GM12892 (cell line): ENCODE data around the gene PCNX1.
A peak's percentile ranks its signal among the peaks of the same experiment; 100 is the strongest.

Source experiments
- DNase-seq: peaks from one replicate; pipeline ENCODE4 v3.0.0; 2011; ENCODE audit not compliant: insufficient read length
- FAIRE-seq: peaks from 2 replicates; lab custom pipeline; 2011; peaks lifted over from hg19 to GRCh38; lab: Jason Lieb, UNC
- POLR2A ChIP-seq: IDR thresholded peaks from 2 replicates; pipeline ENCODE4 v1.6.1; 2011; ENCODE audit warnings: low read depth, low read length, control low read depth
- POLR2AphosphoS5 ChIP-seq: IDR thresholded peaks from 2 replicates; pipeline ENCODE4 v1.6.1; 2011; ENCODE audit warnings: low read depth, low read length, control low read depth
- TAF1 ChIP-seq: IDR thresholded peaks from 2 replicates; pipeline ENCODE4 v1.6.1; 2011; ENCODE audit warnings: low read depth, mild to moderate bottlenecking, control low read depth, low read length, borderline replicate concordance

PCNX1 gene

GRCh38 chr14:71070169-71070568 lies 162.9 kb downstream of the PCNX1 start:
- DNase-seq (no peak), FAIRE-seq (no peak)
- no peak for TF ChIP-seq POLR2A

GRCh38 chr14:71071042-71071441 lies 163.8 kb downstream of the PCNX1 start:
- FAIRE-seq (no peak), DNase-seq (no peak)
- TF ChIP-seq TAF1 (no peak), POLR2A (no peak), POLR2AphosphoS5 (no peak)

- TF ChIP-seq TAF1 (no peak), POLR2AphosphoS5 (no peak), POLR2A (no peak)
- FAIRE-seq (no peak), DNase-seq (no peak)
Observed at GRCh38 chr14:71076462-71077092, 169.3 kb downstream of the PCNX1 start.

DNA sequence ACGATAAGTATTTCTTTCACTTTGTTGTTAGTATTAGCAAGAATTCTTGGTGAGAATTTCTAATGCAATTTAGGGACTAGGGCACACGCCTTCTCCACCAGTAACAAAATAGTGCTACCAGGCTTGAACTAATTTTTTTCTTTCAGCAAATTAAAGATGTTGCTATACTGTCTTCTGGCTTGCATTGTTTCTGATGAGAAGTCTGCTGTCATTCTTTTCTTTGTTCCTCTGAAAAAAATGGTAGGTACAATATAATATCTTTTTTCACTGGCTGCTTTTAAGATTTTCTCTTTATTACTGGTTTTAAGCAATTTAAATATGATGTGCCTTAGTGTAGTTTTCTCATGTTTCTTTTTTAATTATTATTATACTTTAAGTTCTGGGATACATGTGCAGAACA lies 171.2 kb downstream of the PCNX1 start:
- FAIRE-seq (no peak), DNase-seq (no peak)
- TF ChIP-seq TAF1 (no peak), POLR2A (no peak), POLR2AphosphoS5 (no peak)

DNA sequence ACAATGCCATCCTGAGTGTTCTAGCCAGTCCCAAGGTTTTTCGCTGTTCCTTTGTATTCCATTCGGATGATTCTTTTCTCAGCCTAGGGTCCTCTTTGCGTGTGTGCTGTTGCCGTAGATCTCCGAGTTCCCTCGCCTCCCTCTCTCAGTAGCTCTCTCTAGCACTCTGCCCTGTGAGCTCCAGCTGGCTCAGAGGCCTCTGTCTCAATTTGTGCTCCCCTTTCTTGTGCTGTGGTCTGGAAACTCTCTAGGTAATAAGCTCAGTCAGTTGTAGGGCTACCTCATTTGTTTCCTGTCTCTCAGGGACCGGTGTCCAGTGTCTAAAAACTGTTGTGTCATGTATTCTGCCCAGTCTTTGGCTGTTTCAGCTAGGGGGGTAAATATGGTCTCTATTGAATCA lies 179.3 kb downstream of the PCNX1 start:
- no peak for FAIRE-seq
- TF ChIP-seq POLR2A (no peak), TAF1 (no peak), POLR2AphosphoS5 (no peak)
- no peak for DNase-seq

DNA sequence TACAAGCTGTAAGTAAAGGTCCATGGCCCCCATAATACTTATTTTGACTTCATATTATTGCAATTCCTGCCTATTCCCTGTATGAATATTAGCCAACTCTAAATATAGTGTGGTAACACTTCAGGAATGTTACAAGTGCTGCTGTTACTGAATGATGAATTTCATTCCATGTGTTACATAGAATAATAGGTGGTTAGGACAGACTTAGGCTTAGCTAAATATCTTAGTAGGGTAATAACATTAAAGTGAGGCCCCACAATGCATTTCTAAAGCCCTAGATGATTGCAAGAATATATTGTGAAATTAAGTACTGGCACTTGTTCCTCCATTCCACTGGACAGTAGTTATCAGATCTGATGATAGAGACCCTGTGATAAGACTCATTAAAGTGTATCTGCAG lies 182.7 kb downstream of the PCNX1 start:
- FAIRE-seq (no peak), DNase-seq (no peak)
- no peak for TF ChIP-seq TAF1
- TF ChIP-seq POLR2A = no peak
- no peak for TF ChIP-seq POLR2AphosphoS5

DNA sequence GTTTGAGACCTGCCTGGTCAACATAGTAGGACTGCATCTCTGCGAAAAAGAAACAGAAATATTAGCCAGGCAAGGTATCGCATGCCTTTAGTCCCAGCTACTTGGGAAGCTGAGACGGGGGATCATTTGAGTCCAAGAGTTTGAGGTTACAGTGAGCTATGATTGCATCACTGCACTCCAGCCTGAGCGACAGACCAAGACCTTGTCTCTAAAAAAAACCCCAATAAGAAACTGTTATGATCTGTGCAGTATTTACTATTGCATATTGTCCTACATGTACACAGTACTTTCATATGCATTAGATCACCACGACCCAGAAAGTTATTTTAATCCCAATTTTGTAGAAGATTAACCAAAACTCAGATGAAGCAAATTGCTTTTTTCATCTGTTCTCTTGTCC lies 187.5 kb downstream of the PCNX1 start:
- TF ChIP-seq POLR2A (no peak), TAF1 (no peak), POLR2AphosphoS5 (no peak)
- FAIRE-seq = no peak
- no peak for DNase-seq

DNA sequence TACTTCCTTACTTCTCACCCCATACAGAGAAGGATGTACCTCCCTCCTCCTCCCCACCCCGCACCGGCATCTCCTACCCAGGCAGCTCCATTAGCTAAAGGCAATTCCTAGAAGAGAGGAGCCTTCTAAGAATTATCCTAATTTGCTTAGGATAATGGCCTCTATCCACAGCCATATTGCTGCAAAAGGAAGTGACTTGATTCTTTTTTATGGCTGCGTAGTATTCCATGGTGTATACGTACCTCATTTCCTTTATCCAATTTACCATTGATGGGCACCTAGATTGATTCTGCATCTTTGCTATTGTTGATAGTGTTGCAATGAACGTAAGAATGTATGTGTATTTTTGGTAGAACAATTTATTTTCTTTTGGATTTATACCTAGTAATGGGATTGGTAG lies 189.7 kb downstream of the PCNX1 start:
- FAIRE-seq = peak; percentile 36
- TF ChIP-seq POLR2A (no peak), TAF1 (no peak), POLR2AphosphoS5 (no peak)
- no peak for DNase-seq

GRCh38 chr14:71103662-71104484 lies 196.6 kb downstream of the PCNX1 start:
- DNase-seq (no peak), FAIRE-seq (peak; percentile 87)
- TF ChIP-seq TAF1 (no peak), POLR2A (no peak), POLR2AphosphoS5 (no peak)

DNA sequence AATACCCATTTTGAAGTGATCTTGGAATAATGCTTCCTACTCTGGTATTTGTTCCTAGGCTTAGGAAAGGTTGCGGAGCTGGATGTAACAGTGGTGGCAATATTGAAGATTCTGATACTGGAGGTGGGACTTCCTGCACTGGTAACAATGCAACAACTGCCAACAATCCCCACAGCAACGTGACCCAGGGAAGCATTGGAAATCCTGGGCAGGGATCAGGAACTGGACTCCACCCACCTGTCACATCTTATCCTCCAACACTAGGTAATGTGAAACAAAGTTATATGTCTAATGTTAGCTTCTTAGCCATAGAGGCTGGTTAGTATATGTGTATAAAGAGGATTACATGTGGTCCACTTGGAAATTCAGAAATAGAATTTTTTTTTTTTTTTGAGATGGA lies 197.9 kb downstream of the PCNX1 start:
- FAIRE-seq = no peak
- TF ChIP-seq POLR2AphosphoS5 = no peak
- no peak for TF ChIP-seq POLR2A
- TF ChIP-seq TAF1 = no peak
- no peak for DNase-seq

DNA sequence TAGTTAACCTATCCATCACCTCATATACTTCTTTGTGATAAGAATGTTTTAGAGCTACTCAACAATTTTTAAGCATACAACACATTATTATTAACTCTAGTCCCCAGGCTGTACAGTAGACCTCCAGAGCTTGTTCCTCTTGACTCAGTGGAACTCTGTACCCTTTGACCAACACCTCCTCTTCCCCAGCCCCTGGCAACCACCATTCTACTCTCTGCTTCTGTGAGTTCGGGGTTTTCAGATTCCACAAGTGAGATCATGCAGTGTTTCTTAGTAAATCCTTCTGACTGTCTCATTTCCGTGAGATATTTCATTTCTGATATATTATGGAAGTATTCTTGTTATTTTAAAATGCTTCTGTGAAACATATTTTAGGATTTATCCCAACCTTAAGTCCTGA lies 200.7 kb downstream of the PCNX1 start:
- TF ChIP-seq TAF1 (no peak), POLR2AphosphoS5 (no peak), POLR2A (no peak)
- DNase-seq (no peak), FAIRE-seq (no peak)

DNA sequence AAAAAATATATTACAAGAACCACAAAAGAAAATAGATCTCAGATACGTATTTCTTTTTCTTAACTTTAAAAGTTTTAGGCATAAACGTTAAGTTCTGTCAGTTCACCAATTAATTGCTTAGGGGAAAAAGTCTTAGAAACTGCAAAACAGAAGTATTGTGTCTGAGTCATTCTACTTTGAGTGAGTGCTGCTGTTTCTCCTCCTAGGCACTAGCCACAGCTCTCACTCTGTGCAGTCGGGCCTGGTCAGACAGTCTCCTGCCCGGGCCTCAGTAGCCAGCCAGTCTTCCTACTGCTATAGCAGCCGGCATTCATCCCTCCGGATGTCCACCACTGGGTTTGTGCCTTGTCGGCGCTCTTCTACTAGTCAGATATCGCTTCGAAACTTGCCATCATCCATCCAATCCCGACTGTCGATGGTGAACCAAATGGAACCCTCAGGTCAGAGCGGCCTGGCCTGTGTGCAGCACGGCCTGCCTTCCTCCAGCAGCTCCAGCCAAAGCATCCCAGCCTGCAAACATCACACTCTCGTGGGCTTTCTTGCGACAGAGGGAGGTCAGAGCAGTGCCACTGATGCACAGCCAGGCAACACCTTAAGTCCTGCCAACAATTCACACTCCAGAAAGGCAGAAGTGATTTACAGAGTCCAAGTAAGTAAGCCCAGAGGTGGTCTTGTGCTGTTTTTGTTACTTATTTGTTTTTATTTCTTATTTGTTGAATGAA lies 201.3 kb downstream of the PCNX1 start:
- TF ChIP-seq POLR2AphosphoS5 = no peak
- no peak for TF ChIP-seq TAF1
- no peak for TF ChIP-seq POLR2A
- DNase-seq = no peak
- FAIRE-seq = no peak

GRCh38 chr14:71113376-71113775 lies 206.1 kb downstream of the PCNX1 start:
- DNase-seq (no peak), FAIRE-seq (no peak)
- TF ChIP-seq TAF1 = no peak
- no peak for TF ChIP-seq POLR2A
- no peak for TF ChIP-seq POLR2AphosphoS5

GRCh38 chr14:71114565-71114964 lies 207.3 kb downstream of the PCNX1 start:
- no peak for DNase-seq
- no peak for FAIRE-seq
- TF ChIP-seq TAF1 (no peak), POLR2A (no peak), POLR2AphosphoS5 (no peak)
